NCI-H1105 (cell line): Measurements from ENCODE around the gene EPB41L1.

Source experiments
- DNase-seq: peaks from one replicate; lab custom pipeline; 2025; lab: John Stamatoyannopoulos, UW

Gene EPB41L1

GRCh38 chr20:36196676-36197075 is 42.1 kb downstream of the EPB41L1 start:
- DNase-seq, result no peak

GRCh38 chr20:36197271-36197670 is 42.7 kb downstream of the EPB41L1 start:
- no peak for DNase-seq

GRCh38 chr20:36199345-36200257 is 45.1 kb downstream of the EPB41L1 start:
- peak; percentile 50 for DNase-seq

GRCh38 chr20:36200451-36200850 is 45.9 kb downstream of the EPB41L1 start:
- DNase-seq, result no peak

- DNase-seq, result no peak
These were observed 46.7 kb downstream of the EPB41L1 start for GRCh38 chr20:36201198-36201597.

- DNase-seq, result peak; percentile 35
These were observed 48.4 kb downstream of the EPB41L1 start for GRCh38 chr20:36202891-36203338.

- no peak for DNase-seq
These were observed 49.3 kb downstream of the EPB41L1 start for GRCh38 chr20:36203861-36204260.

GRCh38 chr20:36205026-36205425 is 50.5 kb downstream of the EPB41L1 start:
- no peak for DNase-seq

- no peak for DNase-seq
These were observed 51.5 kb downstream of the EPB41L1 start for GRCh38 chr20:36206068-36206467.

GRCh38 chr20:36206641-36207040 is 52.1 kb downstream of the EPB41L1 start:
- no peak for DNase-seq

GRCh38 chr20:36207602-36208001 is 53.1 kb downstream of the EPB41L1 start:
- no peak for DNase-seq

- DNase-seq, result no peak
These were observed 53.7 kb downstream of the EPB41L1 start for GRCh38 chr20:36208257-36208656.

- DNase-seq, result no peak
These were observed 56.0 kb downstream of the EPB41L1 start for GRCh38 chr20:36210436-36211021.

- DNase-seq, result no peak
These were observed 58.8 kb downstream of the EPB41L1 start for GRCh38 chr20:36213362-36213761.

GRCh38 chr20:36214684-36215256 is 60.2 kb downstream of the EPB41L1 start:
- peak; percentile 5 for DNase-seq

- no peak for DNase-seq
These were observed 61.2 kb downstream of the EPB41L1 start for GRCh38 chr20:36215778-36216177.

- DNase-seq, result no peak
These were observed 61.9 kb downstream of the EPB41L1 start for GRCh38 chr20:36216314-36217025.

GRCh38 chr20:36217226-36217625 is 62.7 kb downstream of the EPB41L1 start:
- no peak for DNase-seq

GRCh38 chr20:36218380-36219064 is 64.0 kb downstream of the EPB41L1 start:
- no peak for DNase-seq

- no peak for DNase-seq
These were observed 65.2 kb downstream of the EPB41L1 start for GRCh38 chr20:36219671-36220220.

- DNase-seq, result no peak
These were observed 71.1 kb downstream of the EPB41L1 start for GRCh38 chr20:36225666-36226065.
